CD4-positive, CD25-positive, alpha-beta regulatory T cell (primary cell): Measurements from ENCODE around the gene SDF4. TPM values are rescaled to one million over a fixed set of nuclear protein-coding genes. Genes with fewer than 3 reads are reported as not detected.

Source experiments
- ATAC-seq, 2 donors: fragments of 150-1000 bp; cut with Tn5 transposase; one replicate each; pipeline ENCODE4 v1.10.0; 2021; ENCODE audit warnings: low read depth in 2 of 2, moderate number of reproducible peaks in 2 of 2, moderate library complexity in 1 of 2
- DNase-seq, 3 donors: peaks; one replicate each; pipeline versions ENCODE4 v3.0.0 to v3.0.0-alpha.2; 2012 to 2022; ENCODE audit warnings: mixed read lengths in 1 of 3
- H3K27ac ChIP-seq: one replicate; pipeline ENCODE4 v1.7.0; 2013; ENCODE audit warnings: mild to moderate bottlenecking, low read length; ENCODE audit not compliant: insufficient read depth, poor library complexity, severe bottlenecking
- H3K27me3 ChIP-seq: one replicate; pipeline ENCODE4 v1.7.0; 2013; ENCODE audit warnings: low read length; ENCODE audit not compliant: control insufficient read depth, insufficient read depth
- H3K36me3 ChIP-seq: one replicate; pipeline ENCODE4 v1.7.0; 2013; ENCODE audit warnings: mild to moderate bottlenecking, low read length, moderate library complexity; ENCODE audit not compliant: control insufficient read depth, insufficient read depth
- H3K4me1 ChIP-seq: 2 replicates; pipeline ENCODE4 v1.7.0; 2013; ENCODE audit warnings: mild to moderate bottlenecking, low read length; ENCODE audit not compliant: insufficient read depth, control insufficient read depth, poor library complexity, severe bottlenecking
- H3K4me3 ChIP-seq: one replicate; pipeline ENCODE4 v1.7.0; 2013; ENCODE audit warnings: low read depth, mild to moderate bottlenecking, low read length, moderate library complexity
- H3K9me3 ChIP-seq, 2 experiments: 1 replicate in 1 of 2; 2 replicates in 1 of 2; pipeline ENCODE4 v1.7.0; 2013; ENCODE audit warnings: low read length in 2 of 2, mild to moderate bottlenecking in 1 of 2, moderate library complexity in 1 of 2; ENCODE audit not compliant: control insufficient read depth in 2 of 2
- H3K27ac Mint-ChIP-seq, 3 donors: one replicate each; pipeline ENCODE4 v1.8.0; 2020 to 2022; ENCODE audit warnings: mild to moderate bottlenecking in 3 of 3, mixed read lengths in 3 of 3, moderate library complexity in 2 of 3
- H3K27me3 Mint-ChIP-seq: one replicate; pipeline ENCODE4 v1.8.0; 2022; ENCODE audit warnings: mild to moderate bottlenecking, mixed read lengths
- H3K36me3 Mint-ChIP-seq: one replicate; pipeline ENCODE4 v1.8.0; 2020; ENCODE audit warnings: mixed read lengths
- H3K4me1 Mint-ChIP-seq, 4 donors: one replicate each; pipeline ENCODE4 v1.8.0; 2020 to 2022; ENCODE audit warnings: mixed read lengths in 4 of 4, mild to moderate bottlenecking in 1 of 4
- H3K4me3 Mint-ChIP-seq, 4 donors: one replicate each; pipeline ENCODE4 v1.8.0; 2020 to 2022; ENCODE audit warnings: mild to moderate bottlenecking in 4 of 4, mixed read lengths in 4 of 4, moderate library complexity in 3 of 4
- H3K9me3 Mint-ChIP-seq, 7 donors: one replicate each; pipeline ENCODE4 v1.8.0; 2020 to 2022; ENCODE audit warnings: mixed read lengths in 7 of 7, mild to moderate bottlenecking in 3 of 7, moderate library complexity in 2 of 7
- polyA plus RNA-seq, 4 donors: library from polyadenylated mRNA; unstranded; fragments of 300-500 nt; fragmentation: Illumina TruSeq; gene quantifications; one replicate each; pipeline ENCODE4 v1.2.3, GENCODE V29; 2021
- total RNA-seq: library from RNA; stranded (reverse); gene quantifications from one replicate; pipeline ENCODE4 v1.2.3, GENCODE V29; 2022

The SDF4 gene
- total and polyA plus RNA-seq, 5 donors from 2014 or later: 70.3 to 165 (median 103) TPM

- ATAC-seq (no peak), DNase-seq (no peak)
- Histone ChIP-seq H3K4me3 (no peak overlapping the region), H3K9me3 (no peaks in the 10 kb centered on the region), H3K36me3 (no peaks in the 10 kb centered on the region), H3K27ac (no peak overlapping the region), H3K27me3 (no peaks in the 10 kb centered on the region), H3K4me1 (peaks cover 2% of the 10 kb centered on the region)
- Mint-ChIP-seq H3K4me1 (peaks cover 0 to 6% (median 1%) of the 10 kb centered on the region in 4 donors), H3K36me3 (no peaks in the 10 kb centered on the region), H3K27me3 (peaks cover 11% of the 10 kb centered on the region), H3K9me3 (peaks cover 0 to 6% (median 3%) of the 10 kb centered on the region in 7 donors), H3K4me3 (no peak overlapping the region), H3K27ac (no peak overlapping the region)
Measured at GRCh38 chr1:1187938-1188337, 43.9 kb downstream of the SDF4 start.

- peaks cover 0 to 3% (median 0%) of the 10 kb centered on the region in 7 donors for H3K9me3 Mint-ChIP-seq
- no peak for ATAC-seq
- H3K36me3 Mint-ChIP-seq: no peaks in the 10 kb centered on the region
- Histone ChIP-seq H3K36me3 (no peaks in the 10 kb centered on the region), H3K4me3 (no peak overlapping the region), H3K4me1 (peaks cover 6% of the 10 kb centered on the region), H3K27me3 (no peaks in the 10 kb centered on the region), H3K27ac (no peak overlapping the region), H3K9me3 (no peaks in the 10 kb centered on the region)
- peaks cover 0 to 6% (median 2%) of the 10 kb centered on the region in 4 donors for H3K4me1 Mint-ChIP-seq
- H3K4me3 Mint-ChIP-seq: no peak overlapping the region
- H3K27ac Mint-ChIP-seq: no peak overlapping the region
- H3K27me3 Mint-ChIP-seq: peaks cover 7% of the 10 kb centered on the region
- peak in 1 of 3 donors; percentile 1 for DNase-seq
Measured at GRCh38 chr1:1185101-1185765, 46.6 kb downstream of the SDF4 start.

GRCh38 chr1:1183833-1184775 is 47.7 kb downstream of the SDF4 start:
- Histone ChIP-seq H3K27ac (no peak overlapping the region), H3K4me1 (peaks cover 6% of the 10 kb centered on the region), H3K9me3 (no peaks in the 10 kb centered on the region), H3K4me3 (no peak overlapping the region), H3K27me3 (no peaks in the 10 kb centered on the region), H3K36me3 (no peaks in the 10 kb centered on the region)
- no peaks in the 10 kb centered on the region for H3K36me3 Mint-ChIP-seq
- H3K4me3 Mint-ChIP-seq: no peak overlapping the region
- no peak overlapping the region for H3K27ac Mint-ChIP-seq
- peaks cover 0 to 5% (median under 1%) of the 10 kb centered on the region in 4 donors for H3K4me1 Mint-ChIP-seq
- DNase-seq (peak in 1 of 3 donors; percentile 1), ATAC-seq (no peak)
- H3K27me3 Mint-ChIP-seq: peaks cover 7% of the 10 kb centered on the region
- peaks cover 0 to 3% (median 0%) of the 10 kb centered on the region in 7 donors for H3K9me3 Mint-ChIP-seq

GRCh38 chr1:1183221-1183747 is 48.5 kb downstream of the SDF4 start:
- DNase-seq (peak in 1 of 3 donors; percentile 1), ATAC-seq (no peak)
- Mint-ChIP-seq H3K27ac (no peak overlapping the region), H3K36me3 (no peaks in the 10 kb centered on the region), H3K4me3 (no peak overlapping the region), H3K4me1 (peaks cover 0 to 5% (median 0%) of the 10 kb centered on the region in 4 donors), H3K9me3 (peaks cover 0 to 3% (median 0%) of the 10 kb centered on the region in 7 donors), H3K27me3 (peaks cover 7% of the 10 kb centered on the region)
- Histone ChIP-seq H3K9me3 (no peaks in the 10 kb centered on the region), H3K4me1 (peaks cover 6% of the 10 kb centered on the region), H3K36me3 (no peaks in the 10 kb centered on the region), H3K27ac (no peak overlapping the region), H3K27me3 (no peaks in the 10 kb centered on the region), H3K4me3 (no peak overlapping the region)

GRCh38 chr1:1182491-1183220 is 49.1 kb downstream of the SDF4 start:
- peaks cover 0 to 5% (median 0%) of the 10 kb centered on the region in 4 donors for H3K4me1 Mint-ChIP-seq
- no peaks in the 10 kb centered on the region for H3K36me3 ChIP-seq
- H3K9me3 Mint-ChIP-seq: peaks cover 0 to 3% (median 0%) of the 10 kb centered on the region in 7 donors
- no peaks in the 10 kb centered on the region for H3K36me3 Mint-ChIP-seq
- H3K9me3 ChIP-seq: no peaks in the 10 kb centered on the region
- no peak overlapping the region for H3K4me3 ChIP-seq
- H3K27me3 Mint-ChIP-seq: peaks cover 7% of the 10 kb centered on the region
- H3K27ac Mint-ChIP-seq: no peak overlapping the region
- DNase-seq: peak in 1 of 3 donors; percentile 1
- H3K27ac ChIP-seq: no peak overlapping the region
- H3K27me3 ChIP-seq: no peaks in the 10 kb centered on the region
- no peak overlapping the region for H3K4me3 Mint-ChIP-seq
- ATAC-seq: no peak
- peaks cover 6% of the 10 kb centered on the region for H3K4me1 ChIP-seq

GRCh38 chr1:1181938-1182410 is 49.8 kb downstream of the SDF4 start:
- Histone ChIP-seq H3K9me3 (no peaks in the 10 kb centered on the region), H3K36me3 (no peaks in the 10 kb centered on the region), H3K27me3 (no peaks in the 10 kb centered on the region), H3K4me1 (peaks cover 6% of the 10 kb centered on the region), H3K4me3 (no peak overlapping the region), H3K27ac (no peak overlapping the region)
- Mint-ChIP-seq H3K27me3 (peaks cover 10% of the 10 kb centered on the region), H3K4me1 (peaks cover 0 to 5% (median 0%) of the 10 kb centered on the region in 4 donors), H3K9me3 (peaks cover 0 to 3% (median 0%) of the 10 kb centered on the region in 7 donors), H3K36me3 (no peaks in the 10 kb centered on the region), H3K27ac (no peak overlapping the region), H3K4me3 (no peak overlapping the region)
- DNase-seq (no peak), ATAC-seq (no peak)
